HL-60 (cell line): ENCODE results near the gene PAAF1.

Source experiments
- CTCF ChIP-seq: IDR thresholded peaks from one replicate; pipeline ENCODE4 v1.5.1; 2011; ENCODE audit warnings: low read length, control low read depth, inconsistent platforms; ENCODE audit not compliant: insufficient read depth
- GABPA ChIP-seq: IDR thresholded peaks from 2 replicates; pipeline ENCODE4 v1.6.1; 2012; ENCODE audit warnings: low read depth
- POLR2AphosphoS5 ChIP-seq: IDR thresholded peaks from 2 replicates; pipeline ENCODE4 v1.6.1; 2012; ENCODE audit warnings: low read depth

- TF ChIP-seq GABPA = no peak
- no peak for TF ChIP-seq CTCF
- no peak for TF ChIP-seq POLR2AphosphoS5
Measured at GRCh38 chr11:73833067-73833466, 43.7 kb upstream of the PAAF1 start.
